Glutamatergic neuron (in vitro differentiated cells): Measurements from ENCODE around the gene DCAF17. TPM values are rescaled to one million over a fixed set of nuclear protein-coding genes. Genes with fewer than 3 reads are reported as not detected.

Experiments used
- DNase-seq: peaks from one replicate; pipeline ENCODE4 v3.0.0; 2022
- H3K27ac Mint-ChIP-seq: one replicate; pipeline ENCODE4 v1.8.0; 2020; ENCODE audit warnings: mild to moderate bottlenecking, mixed read lengths, inconsistent platforms; ENCODE audit not compliant: unreplicated experiment
- H3K27me3 Mint-ChIP-seq: one replicate; pipeline ENCODE4 v1.8.0; 2020; ENCODE audit warnings: mild to moderate bottlenecking, moderate library complexity, mixed read lengths, inconsistent platforms; ENCODE audit not compliant: unreplicated experiment
- H3K36me3 Mint-ChIP-seq: one replicate; pipeline ENCODE4 v1.8.0; 2020; ENCODE audit warnings: mild to moderate bottlenecking, mixed read lengths, inconsistent platforms; ENCODE audit not compliant: unreplicated experiment
- H3K4me1 Mint-ChIP-seq: one replicate; pipeline ENCODE4 v1.8.0; 2020; ENCODE audit warnings: mild to moderate bottlenecking, low read depth, mixed read lengths, inconsistent platforms; ENCODE audit not compliant: unreplicated experiment
- H3K4me3 Mint-ChIP-seq: one replicate; pipeline ENCODE4 v1.8.0; 2020; ENCODE audit warnings: mild to moderate bottlenecking, mixed read lengths, inconsistent platforms; ENCODE audit not compliant: unreplicated experiment
- H3K9me3 Mint-ChIP-seq: one replicate; pipeline ENCODE4 v1.8.0; 2020; ENCODE audit warnings: mild to moderate bottlenecking, moderate library complexity, mixed read lengths, inconsistent platforms; ENCODE audit not compliant: unreplicated experiment
- total RNA-seq: library from RNA; stranded (reverse); fragmentation: NEBNext Ultra II Directional; extraction: Animal tissue kit (Norgen Biotek cat#: 25700); gene quantifications from one replicate; pipeline ENCODE4 v1.2.1, GENCODE V29; 2021; ENCODE audit not compliant: unreplicated experiment
- TF ChIP-seq, protein P1 (sequence below): fragments of 200-600 bp; sonication (generic); IDR thresholded peaks from one replicate; pipeline ENCODE4 v1.5.0; 2021; ENCODE audit not compliant: partially characterized antibody, unreplicated experiment

DCAF17 gene
- total RNA-seq, 1 donor from 2014 or later: 17.0 TPM

DNA sequence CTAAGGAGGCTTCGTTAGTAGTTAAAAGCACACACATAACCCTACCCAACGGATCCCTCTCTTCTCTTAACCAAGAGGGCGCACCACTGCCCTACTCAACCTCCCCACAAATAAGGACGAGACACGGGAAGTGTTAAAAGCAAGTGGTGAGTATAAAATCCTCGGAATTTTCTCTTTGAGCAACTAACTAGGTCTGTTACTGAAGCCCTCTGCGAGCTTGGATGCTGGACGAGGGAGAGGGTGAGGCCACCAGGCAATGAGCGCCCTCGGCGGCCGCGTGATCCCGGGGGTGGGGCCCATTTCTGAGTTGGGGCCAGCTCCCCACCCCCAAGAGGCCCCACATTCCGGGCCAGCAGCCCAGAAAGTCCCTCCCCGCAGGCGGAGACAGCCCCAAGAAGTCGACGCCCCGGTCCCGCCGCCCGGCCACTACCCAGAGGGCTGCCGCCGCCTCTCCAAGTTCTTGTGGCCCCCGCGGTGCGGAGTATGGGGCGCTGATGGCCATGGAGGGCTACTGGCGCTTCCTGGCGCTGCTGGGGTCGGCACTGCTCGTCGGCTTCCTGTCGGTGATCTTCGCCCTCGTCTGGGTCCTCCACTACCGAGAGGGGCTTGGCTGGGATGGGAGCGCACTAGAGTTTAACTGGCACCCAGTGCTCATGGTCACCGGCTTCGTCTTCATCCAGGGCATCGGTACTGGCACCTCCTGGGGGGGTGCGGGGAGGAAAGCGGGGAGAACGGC, 88.2 kb downstream of the DCAF17 start, which contains the start of gene CYBRD1:
TSS of gene CYBRD1 (plus strand) at position 423 of the 736 bp plus-strand sequence. CDS start at position 495, 72 bp downstream.
- no peaks in the 10 kb centered on the region for H3K4me1 Mint-ChIP-seq
- H3K9me3 Mint-ChIP-seq: peaks cover 4% of the 10 kb centered on the region
- H3K4me3 Mint-ChIP-seq: peak within 1 kb of the TSS; percentile 90
- peaks cover 11% of the 10 kb centered on the region for H3K27me3 Mint-ChIP-seq
- no peaks in the 10 kb centered on the region for H3K36me3 Mint-ChIP-seq
- TF ChIP-seq, protein P1, sequence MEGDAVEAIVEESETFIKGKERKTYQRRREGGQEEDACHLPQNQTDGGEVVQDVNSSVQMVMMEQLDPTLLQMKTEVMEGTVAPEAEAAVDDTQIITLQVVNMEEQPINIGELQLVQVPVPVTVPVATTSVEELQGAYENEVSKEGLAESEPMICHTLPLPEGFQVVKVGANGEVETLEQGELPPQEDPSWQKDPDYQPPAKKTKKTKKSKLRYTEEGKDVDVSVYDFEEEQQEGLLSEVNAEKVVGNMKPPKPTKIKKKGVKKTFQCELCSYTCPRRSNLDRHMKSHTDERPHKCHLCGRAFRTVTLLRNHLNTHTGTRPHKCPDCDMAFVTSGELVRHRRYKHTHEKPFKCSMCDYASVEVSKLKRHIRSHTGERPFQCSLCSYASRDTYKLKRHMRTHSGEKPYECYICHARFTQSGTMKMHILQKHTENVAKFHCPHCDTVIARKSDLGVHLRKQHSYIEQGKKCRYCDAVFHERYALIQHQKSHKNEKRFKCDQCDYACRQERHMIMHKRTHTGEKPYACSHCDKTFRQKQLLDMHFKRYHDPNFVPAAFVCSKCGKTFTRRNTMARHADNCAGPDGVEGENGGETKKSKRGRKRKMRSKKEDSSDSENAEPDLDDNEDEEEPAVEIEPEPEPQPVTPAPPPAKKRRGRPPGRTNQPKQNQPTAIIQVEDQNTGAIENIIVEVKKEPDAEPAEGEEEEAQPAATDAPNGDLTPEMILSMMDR: no peak
- H3K27ac Mint-ChIP-seq: no peak within 1 kb of the TSS
- peak; percentile 30 for DNase-seq

DNA sequence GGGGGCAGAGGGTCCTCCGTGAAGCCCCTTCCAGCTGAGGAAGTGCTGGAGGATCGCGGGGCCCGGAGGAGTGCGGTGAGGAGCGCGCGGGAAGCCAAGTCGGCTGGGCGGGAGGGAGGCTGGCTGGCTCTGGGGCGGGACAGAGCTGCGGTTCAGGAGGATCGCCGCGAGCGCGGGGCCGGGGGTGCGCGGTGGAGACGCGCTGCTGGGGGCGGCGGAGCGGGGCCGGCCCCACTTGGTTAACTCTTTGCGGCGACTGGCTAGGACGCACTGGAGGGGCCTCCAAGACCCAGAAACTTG, 88.7 kb downstream of the DCAF17 start:
- DNase-seq: peak; percentile 58
- Mint-ChIP-seq H3K9me3 (peaks cover 4% of the 10 kb centered on the region), H3K36me3 (no peaks in the 10 kb centered on the region), H3K4me3 (peak overlapping the region; percentile 90), H3K4me1 (no peaks in the 10 kb centered on the region), H3K27ac (no peak overlapping the region), H3K27me3 (peaks cover 11% of the 10 kb centered on the region)
- TF ChIP-seq, protein P1: no peak

DNA sequence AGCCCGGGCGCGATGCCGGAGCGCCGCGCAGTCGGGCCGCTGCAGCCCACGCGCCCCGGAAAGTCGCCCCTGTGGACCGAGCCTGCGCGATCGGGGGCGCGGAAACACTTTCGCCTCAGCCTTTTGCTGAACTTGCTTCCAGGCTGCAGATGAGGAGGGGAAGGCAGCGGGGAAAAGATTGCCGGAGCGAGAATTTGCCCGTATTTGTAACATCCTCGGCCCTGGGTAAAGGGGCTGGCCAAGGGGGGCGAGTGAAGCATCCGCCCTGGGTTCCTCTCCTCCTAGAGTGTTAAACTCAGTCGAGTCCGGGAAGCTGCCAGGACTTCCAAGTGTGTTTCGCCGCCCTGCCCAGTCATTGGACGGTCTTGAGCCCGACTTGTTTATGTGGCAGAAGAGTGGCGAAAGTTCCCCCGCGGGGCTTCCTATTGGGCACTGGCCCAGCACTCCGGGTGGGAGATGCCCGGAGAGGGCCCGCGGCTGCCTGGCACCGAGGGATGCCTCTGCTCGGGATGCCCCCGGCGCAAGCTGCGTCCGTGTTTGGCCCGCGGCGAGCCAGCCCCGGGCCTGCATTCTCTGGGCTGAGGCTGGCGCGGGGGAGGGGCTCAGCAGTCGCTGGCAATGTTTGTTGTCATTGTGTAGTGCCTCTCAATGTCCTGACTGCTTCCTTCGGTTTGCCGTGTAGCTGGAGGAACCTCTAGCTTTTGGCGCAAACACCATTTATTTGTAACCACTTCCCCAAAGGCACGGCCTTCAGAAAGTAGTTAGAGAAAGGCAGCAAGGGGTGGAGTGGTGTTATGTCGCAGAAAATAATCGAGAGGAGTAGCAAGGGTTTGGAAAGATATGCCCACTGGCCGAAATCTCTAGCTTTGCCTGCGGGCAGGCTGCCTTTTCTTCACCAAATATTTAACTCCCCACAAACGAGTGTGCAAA, 89.3 kb downstream of the DCAF17 start:
- DNase-seq: peak; percentile 63
- Mint-ChIP-seq H3K4me3 (peak overlapping the region; percentile 84), H3K27ac (no peak overlapping the region), H3K27me3 (peaks cover 11% of the 10 kb centered on the region), H3K9me3 (peaks cover 4% of the 10 kb centered on the region), H3K36me3 (no peaks in the 10 kb centered on the region), H3K4me1 (no peaks in the 10 kb centered on the region)
- TF ChIP-seq, protein P1: no peak

DNA sequence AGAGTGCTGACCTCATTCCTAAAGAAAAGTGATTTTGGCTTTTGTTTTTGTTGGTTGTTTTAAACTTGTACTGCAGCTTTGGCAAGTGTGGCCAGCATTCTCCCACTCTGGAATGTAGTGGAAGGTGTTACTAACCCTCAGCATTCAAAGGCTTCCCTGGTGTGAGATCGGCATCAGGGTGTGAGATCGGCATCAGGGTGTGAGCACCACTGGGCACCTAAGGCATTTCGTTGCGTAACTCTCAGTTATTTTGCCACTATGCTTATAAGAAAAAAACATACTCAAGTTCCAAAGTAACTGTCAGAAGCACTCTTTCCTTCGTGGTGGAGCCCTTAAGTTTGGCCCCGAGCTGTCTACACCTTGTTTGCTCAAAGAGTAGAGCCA, 90.0 kb downstream of the DCAF17 start:
- DNase-seq: no peak
- Mint-ChIP-seq H3K4me1 (no peaks in the 10 kb centered on the region), H3K27me3 (peaks cover 11% of the 10 kb centered on the region), H3K9me3 (peaks cover 4% of the 10 kb centered on the region), H3K4me3 (peak overlapping the region; percentile 53), H3K27ac (no peak overlapping the region), H3K36me3 (no peaks in the 10 kb centered on the region)
- TF ChIP-seq, protein P1: no peak

DNA sequence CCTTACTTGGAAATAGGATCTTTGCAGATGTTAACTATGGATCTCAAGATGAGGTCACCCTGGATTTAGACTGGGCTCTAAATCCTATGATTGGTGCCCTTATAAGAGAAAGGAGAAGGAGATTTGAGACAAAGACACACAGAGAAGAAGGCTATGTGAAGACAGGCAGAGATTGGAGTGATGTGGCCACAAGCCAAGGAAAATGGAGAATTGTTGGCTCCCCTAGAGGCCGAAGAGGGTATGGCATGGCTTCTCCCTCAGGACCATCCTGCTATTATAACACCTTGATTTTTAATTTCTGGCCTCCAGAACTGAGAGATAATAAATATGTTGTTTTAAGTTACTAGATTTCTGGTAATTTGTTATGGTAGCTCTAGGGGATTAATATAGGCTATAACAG, 95.9 kb downstream of the DCAF17 start:
- Mint-ChIP-seq H3K36me3 (peaks cover 5% of the 10 kb centered on the region), H3K27me3 (peaks cover 2% of the 10 kb centered on the region), H3K27ac (no peak overlapping the region), H3K9me3 (no peaks in the 10 kb centered on the region), H3K4me1 (no peaks in the 10 kb centered on the region), H3K4me3 (no peak overlapping the region)
- TF ChIP-seq, protein P1: peak; percentile 82
- DNase-seq: no peak
